WTC11 (cell line): ENCODE results near the gene CPNE1.
A peak's percentile ranks its signal among the peaks of the same experiment; 100 is the strongest.

Experiments
- MXD4 ChIP-seq: fragments of 250-450 bp; sonication (Bioruptor Pico); IDR thresholded peaks from 2 replicates; pipeline ENCODE4 v1.8.0; 2021; ENCODE audit warnings: mild to moderate bottlenecking, moderate library complexity, borderline replicate concordance
- SOX15 ChIP-seq: fragments of 250-450 bp; sonication (Bioruptor Pico); IDR thresholded peaks from 2 replicates; pipeline ENCODE4 v1.9.0; 2021; ENCODE audit warnings: mild to moderate bottlenecking
- TCF7 ChIP-seq: sonication (generic); formaldehyde crosslinking; IDR thresholded peaks from 2 replicates; pipeline ENCODE4 v1.8.0; 2022; ENCODE audit warnings: mild to moderate bottlenecking, low read depth, missing genetic modification reagents, moderate library complexity
- ZBTB21 ChIP-seq: sonication (generic); formaldehyde crosslinking; IDR thresholded peaks from 2 replicates; pipeline ENCODE4 v1.8.1; 2023; ENCODE audit warnings: mild to moderate bottlenecking, missing genetic modification reagents, borderline replicate concordance
- ZNF219 ChIP-seq: sonication (generic); formaldehyde crosslinking; IDR thresholded peaks from 2 replicates; pipeline ENCODE4 v1.8.0; 2023; ENCODE audit warnings: missing genetic modification reagents, mild to moderate bottlenecking, borderline replicate concordance
- ZNF416 ChIP-seq: fragments of 250-450 bp; sonication (Bioruptor Pico); IDR thresholded peaks from 2 replicates; pipeline ENCODE4 v1.9.0; 2021; ENCODE audit warnings: mild to moderate bottlenecking, inconsistent platforms
- TF ChIP-seq, protein P1 (sequence below): fragments of 200-600 bp; IDR thresholded peaks from 2 replicates; pipeline ENCODE4 v1.8.0; 2022; ENCODE audit warnings: antibody characterized with exemption
- TF ChIP-seq, protein P2 (sequence below): sonication (generic); formaldehyde crosslinking; IDR thresholded peaks from 2 replicates; pipeline ENCODE4 v1.8.1; 2022; ENCODE audit warnings: low read depth, missing genetic modification reagents, borderline replicate concordance
- TF ChIP-seq, protein P3 (sequence below): fragments of 250-450 bp; sonication (Bioruptor Pico); IDR thresholded peaks from 2 replicates; pipeline ENCODE4 v1.9.0; 2021; ENCODE audit warnings: mild to moderate bottlenecking
- TF ChIP-seq, protein P4 (sequence below): sonication (generic); formaldehyde crosslinking; IDR thresholded peaks from 2 replicates; pipeline ENCODE4 v1.8.1; 2023; ENCODE audit warnings: mild to moderate bottlenecking, missing genetic modification reagents
- TF ChIP-seq, protein P5 (sequence below): sonication (generic); formaldehyde crosslinking; IDR thresholded peaks from 2 replicates; pipeline ENCODE4 v1.8.0; 2022; ENCODE audit warnings: mild to moderate bottlenecking, missing genetic modification reagents

DNA sequence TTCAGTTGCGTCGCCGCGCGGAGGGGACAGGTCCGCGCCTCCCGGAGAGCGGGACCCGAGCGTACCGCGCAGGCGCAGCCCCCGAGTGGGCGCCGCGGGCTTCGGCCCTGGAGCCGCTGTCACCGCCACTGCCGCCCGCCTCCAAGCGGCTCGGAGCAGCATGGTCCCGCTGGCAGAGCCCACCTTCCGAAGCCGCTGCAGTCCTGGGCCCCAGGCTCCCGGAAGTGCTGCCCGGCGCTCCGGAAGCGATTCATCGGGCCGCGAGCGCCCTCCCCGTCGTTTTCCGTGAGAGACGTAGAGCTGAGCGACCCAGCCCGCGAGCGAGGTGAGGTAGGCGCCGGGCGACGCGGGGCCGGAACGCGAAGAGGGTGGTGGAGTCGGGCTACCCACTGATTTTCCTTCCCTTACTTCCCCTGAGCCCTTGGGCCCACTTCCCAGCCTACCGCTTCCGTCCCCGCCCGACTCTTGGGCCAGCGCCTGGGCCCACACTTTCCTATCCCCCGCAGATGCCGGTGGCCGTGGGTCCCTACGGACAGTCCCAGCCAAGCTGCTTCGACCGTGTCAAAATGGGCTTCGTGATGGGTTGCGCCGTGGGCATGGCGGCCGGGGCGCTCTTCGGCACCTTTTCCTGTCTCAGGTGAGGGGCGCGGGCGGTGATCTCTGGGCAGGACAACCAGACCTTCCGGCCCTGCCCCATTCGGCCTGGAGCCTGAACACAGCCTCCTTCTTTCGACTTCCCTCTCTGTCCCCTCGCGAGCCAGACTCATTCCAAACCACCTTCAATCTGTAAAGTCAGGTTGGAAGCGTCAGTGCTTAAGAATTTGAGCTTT lies 34.6 kb upstream of the CPNE1 start, which contains the start of the genes NFS1 and ROMO1:
- TF ChIP-seq SOX15 (CRISPR knock-in tag): no peak
- TF ChIP-seq, protein P1, sequence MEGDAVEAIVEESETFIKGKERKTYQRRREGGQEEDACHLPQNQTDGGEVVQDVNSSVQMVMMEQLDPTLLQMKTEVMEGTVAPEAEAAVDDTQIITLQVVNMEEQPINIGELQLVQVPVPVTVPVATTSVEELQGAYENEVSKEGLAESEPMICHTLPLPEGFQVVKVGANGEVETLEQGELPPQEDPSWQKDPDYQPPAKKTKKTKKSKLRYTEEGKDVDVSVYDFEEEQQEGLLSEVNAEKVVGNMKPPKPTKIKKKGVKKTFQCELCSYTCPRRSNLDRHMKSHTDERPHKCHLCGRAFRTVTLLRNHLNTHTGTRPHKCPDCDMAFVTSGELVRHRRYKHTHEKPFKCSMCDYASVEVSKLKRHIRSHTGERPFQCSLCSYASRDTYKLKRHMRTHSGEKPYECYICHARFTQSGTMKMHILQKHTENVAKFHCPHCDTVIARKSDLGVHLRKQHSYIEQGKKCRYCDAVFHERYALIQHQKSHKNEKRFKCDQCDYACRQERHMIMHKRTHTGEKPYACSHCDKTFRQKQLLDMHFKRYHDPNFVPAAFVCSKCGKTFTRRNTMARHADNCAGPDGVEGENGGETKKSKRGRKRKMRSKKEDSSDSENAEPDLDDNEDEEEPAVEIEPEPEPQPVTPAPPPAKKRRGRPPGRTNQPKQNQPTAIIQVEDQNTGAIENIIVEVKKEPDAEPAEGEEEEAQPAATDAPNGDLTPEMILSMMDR: no peak
- TF ChIP-seq, protein P2, sequence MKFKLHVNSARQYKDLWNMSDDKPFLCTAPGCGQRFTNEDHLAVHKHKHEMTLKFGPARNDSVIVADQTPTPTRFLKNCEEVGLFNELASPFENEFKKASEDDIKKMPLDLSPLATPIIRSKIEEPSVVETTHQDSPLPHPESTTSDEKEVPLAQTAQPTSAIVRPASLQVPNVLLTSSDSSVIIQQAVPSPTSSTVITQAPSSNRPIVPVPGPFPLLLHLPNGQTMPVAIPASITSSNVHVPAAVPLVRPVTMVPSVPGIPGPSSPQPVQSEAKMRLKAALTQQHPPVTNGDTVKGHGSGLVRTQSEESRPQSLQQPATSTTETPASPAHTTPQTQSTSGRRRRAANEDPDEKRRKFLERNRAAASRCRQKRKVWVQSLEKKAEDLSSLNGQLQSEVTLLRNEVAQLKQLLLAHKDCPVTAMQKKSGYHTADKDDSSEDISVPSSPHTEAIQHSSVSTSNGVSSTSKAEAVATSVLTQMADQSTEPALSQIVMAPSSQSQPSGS (CRISPR knock-in tag): 0 out of 2 replicates have a peak, but pooled peaks have one; percentile 30
- TF ChIP-seq, protein P3, sequence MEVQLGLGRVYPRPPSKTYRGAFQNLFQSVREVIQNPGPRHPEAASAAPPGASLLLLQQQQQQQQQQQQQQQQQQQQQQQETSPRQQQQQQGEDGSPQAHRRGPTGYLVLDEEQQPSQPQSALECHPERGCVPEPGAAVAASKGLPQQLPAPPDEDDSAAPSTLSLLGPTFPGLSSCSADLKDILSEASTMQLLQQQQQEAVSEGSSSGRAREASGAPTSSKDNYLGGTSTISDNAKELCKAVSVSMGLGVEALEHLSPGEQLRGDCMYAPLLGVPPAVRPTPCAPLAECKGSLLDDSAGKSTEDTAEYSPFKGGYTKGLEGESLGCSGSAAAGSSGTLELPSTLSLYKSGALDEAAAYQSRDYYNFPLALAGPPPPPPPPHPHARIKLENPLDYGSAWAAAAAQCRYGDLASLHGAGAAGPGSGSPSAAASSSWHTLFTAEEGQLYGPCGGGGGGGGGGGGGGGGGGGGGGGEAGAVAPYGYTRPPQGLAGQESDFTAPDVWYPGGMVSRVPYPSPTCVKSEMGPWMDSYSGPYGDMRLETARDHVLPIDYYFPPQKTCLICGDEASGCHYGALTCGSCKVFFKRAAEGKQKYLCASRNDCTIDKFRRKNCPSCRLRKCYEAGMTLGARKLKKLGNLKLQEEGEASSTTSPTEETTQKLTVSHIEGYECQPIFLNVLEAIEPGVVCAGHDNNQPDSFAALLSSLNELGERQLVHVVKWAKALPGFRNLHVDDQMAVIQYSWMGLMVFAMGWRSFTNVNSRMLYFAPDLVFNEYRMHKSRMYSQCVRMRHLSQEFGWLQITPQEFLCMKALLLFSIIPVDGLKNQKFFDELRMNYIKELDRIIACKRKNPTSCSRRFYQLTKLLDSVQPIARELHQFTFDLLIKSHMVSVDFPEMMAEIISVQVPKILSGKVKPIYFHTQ (CRISPR knock-in tag): no peak
- no peak for TF ChIP-seq ZNF219 (CRISPR knock-in tag)
- TF ChIP-seq, protein P4, sequence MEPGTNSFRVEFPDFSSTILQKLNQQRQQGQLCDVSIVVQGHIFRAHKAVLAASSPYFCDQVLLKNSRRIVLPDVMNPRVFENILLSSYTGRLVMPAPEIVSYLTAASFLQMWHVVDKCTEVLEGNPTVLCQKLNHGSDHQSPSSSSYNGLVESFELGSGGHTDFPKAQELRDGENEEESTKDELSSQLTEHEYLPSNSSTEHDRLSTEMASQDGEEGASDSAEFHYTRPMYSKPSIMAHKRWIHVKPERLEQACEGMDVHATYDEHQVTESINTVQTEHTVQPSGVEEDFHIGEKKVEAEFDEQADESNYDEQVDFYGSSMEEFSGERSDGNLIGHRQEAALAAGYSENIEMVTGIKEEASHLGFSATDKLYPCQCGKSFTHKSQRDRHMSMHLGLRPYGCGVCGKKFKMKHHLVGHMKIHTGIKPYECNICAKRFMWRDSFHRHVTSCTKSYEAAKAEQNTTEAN (CRISPR knock-in tag): peak; percentile 64; the same call in 1 of the 2 replicates
- TF ChIP-seq, protein P5, sequence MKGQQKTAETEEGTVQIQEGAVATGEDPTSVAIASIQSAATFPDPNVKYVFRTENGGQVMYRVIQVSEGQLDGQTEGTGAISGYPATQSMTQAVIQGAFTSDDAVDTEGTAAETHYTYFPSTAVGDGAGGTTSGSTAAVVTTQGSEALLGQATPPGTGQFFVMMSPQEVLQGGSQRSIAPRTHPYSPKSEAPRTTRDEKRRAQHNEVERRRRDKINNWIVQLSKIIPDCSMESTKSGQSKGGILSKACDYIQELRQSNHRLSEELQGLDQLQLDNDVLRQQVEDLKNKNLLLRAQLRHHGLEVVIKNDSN (CRISPR knock-in tag): no peak
- peak; percentile 90 for TF ChIP-seq ZBTB21
- TF ChIP-seq ZNF416 (CRISPR knock-in tag): no peak
- TF ChIP-seq MXD4: no peak
- no peak for TF ChIP-seq TCF7
